Cardiac muscle cell (in vitro differentiated cells and primary cell): Measurements from ENCODE around the gene KRCC1. TPM values are rescaled to one million over a fixed set of nuclear protein-coding genes. Genes with fewer than 3 reads are reported as not detected.

Experiments used
- DNase-seq, 2 donors: peaks; one replicate each; pipeline versions ENCODE4 v3.0.0 to v3.0.0-alpha.2; 2010 to 2017; ENCODE audit warnings: low read depth in 1 of 2, low spot score in 1 of 2
- H3K27ac ChIP-seq: fragments of 200-600 bp; sonication (generic); 2 replicates; pipeline ENCODE4 v1.5.1; 2016
- H3K27me3 ChIP-seq: fragments of 200-600 bp; sonication (generic); 2 replicates; pipeline ENCODE4 v1.6.0; 2016; ENCODE audit warnings: control low read depth
- H3K36me3 ChIP-seq: fragments of 200-600 bp; sonication (generic); 2 replicates; pipeline ENCODE4 v1.5.1; 2016; ENCODE audit warnings: control low read depth
- H3K4me1 ChIP-seq: fragments of 200-600 bp; sonication (generic); 2 replicates; pipeline ENCODE4 v1.8.1; 2017; ENCODE audit warnings: low read depth, mild to moderate bottlenecking, mixed run types
- H3K4me3 ChIP-seq: fragments of 200-600 bp; sonication (generic); 2 replicates; pipeline ENCODE4 v1.5.1; 2016; ENCODE audit warnings: mild to moderate bottlenecking
- H3K9me3 ChIP-seq: fragments of 200-600 bp; sonication (generic); 2 replicates; pipeline ENCODE4 v1.5.1; 2017; ENCODE audit warnings: low read depth, mild to moderate bottlenecking, control low read depth
- polyA plus RNA-seq: library from polyadenylated mRNA; unstranded; fragments of >200 nt; fragmentation: Nextera tagmentation; extraction: Ambion mirVana; gene quantifications from 2 replicates; pipeline ENCODE4 v1.2.1, GENCODE V29; 2016
- total RNA-seq: library from RNA; depleted of rRNA; stranded (reverse); fragments of >200 nt; gene quantifications from 2 replicates; pipeline ENCODE4 v1.2.3, GENCODE V29; 2016
- TF ChIP-seq, protein P1 (sequence below): IDR thresholded peaks from 2 replicates; pipeline ENCODE4 v1.5.1; 2012; ENCODE audit warnings: low read depth, mild to moderate bottlenecking, low read length

Gene KRCC1
- total and polyA plus RNA-seq, 2 experiments from 2014 or later, result 26.5 to 26.6 TPM

DNA sequence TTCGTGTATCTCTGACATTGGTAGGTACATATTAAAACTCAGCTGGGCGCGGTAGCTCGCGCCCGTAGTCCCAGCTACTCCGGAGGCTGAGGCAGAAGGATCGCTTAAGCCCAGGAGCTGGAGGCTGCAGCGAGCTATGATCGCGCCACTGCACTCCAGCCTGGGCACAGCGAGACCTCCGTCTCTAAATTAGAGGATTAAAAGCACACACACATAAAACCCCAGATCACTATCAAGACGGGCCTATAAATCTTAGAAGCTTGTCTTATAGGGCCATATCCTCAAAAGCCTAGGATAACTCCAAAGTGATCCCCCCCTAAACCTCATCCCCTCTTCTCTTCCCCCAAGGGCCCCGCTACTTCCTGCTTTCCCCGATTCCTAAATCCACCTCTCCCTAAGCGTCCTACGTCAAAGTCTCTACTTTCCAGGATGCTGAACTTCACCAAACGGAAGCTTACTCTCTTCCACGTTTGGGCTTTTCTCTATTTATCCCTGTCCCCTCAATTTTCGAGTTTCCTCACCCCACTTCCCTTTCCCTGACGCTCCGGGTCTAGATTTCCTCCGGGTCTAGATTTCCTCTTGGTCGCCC is 707 bp downstream of the KRCC1 start:
- peak overlapping the region; percentile 99 for H3K4me3 ChIP-seq
- peaks cover 2% of the 10 kb centered on the region for H3K36me3 ChIP-seq
- peaks cover 21% of the 10 kb centered on the region for H3K4me1 ChIP-seq
- H3K27ac ChIP-seq, result peak overlapping the region; percentile 96
- no peaks in the 10 kb centered on the region for H3K27me3 ChIP-seq
- TF ChIP-seq, protein P1, sequence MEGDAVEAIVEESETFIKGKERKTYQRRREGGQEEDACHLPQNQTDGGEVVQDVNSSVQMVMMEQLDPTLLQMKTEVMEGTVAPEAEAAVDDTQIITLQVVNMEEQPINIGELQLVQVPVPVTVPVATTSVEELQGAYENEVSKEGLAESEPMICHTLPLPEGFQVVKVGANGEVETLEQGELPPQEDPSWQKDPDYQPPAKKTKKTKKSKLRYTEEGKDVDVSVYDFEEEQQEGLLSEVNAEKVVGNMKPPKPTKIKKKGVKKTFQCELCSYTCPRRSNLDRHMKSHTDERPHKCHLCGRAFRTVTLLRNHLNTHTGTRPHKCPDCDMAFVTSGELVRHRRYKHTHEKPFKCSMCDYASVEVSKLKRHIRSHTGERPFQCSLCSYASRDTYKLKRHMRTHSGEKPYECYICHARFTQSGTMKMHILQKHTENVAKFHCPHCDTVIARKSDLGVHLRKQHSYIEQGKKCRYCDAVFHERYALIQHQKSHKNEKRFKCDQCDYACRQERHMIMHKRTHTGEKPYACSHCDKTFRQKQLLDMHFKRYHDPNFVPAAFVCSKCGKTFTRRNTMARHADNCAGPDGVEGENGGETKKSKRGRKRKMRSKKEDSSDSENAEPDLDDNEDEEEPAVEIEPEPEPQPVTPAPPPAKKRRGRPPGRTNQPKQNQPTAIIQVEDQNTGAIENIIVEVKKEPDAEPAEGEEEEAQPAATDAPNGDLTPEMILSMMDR, result no peak
- no peaks in the 10 kb centered on the region for H3K9me3 ChIP-seq
- peak in 1 of 2 donors; percentile 43 for DNase-seq

DNA sequence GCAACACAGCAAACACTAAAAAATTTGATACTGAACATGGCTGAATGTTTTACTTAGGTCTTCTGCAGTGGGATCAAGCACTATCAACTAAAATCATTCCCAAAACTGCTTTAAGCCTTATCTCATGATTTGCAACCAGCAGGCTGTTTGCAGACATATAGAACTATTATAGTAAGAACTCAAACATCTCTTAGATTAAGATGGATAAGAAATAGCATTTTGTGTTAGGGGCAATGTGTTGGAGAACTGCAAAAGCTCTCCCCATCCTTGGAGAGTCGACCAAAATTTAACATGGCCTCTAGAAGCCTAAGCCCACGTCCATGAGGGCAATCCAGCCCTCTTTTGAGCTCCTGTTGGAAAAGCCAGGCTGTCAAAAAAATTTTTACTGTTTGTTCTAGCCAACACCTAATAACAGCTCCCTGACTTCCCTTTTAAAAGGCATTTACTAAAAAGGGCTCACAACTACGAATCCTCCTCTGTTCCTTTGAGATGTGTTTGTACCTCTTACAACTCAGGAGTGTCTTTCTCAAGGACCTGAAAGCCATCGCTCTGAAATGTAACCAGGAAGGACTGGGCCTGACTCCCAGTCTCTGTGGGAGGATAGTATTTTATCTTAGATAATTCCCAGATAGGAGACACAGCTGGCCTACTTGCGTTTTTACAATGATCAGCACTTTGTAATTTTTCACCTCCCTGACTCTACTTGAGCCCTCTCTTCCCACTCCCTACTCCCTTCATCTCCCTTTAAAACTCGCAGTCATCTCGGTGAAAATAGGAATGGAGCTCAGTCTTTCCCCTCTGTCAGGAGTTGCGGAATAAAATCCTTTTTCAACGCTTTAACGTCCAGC is 1.4 kb downstream of the KRCC1 start:
- peak in 1 of 2 donors; percentile 28 for DNase-seq
- H3K9me3 ChIP-seq, result no peaks in the 10 kb centered on the region
- H3K4me1 ChIP-seq, result peaks cover 21% of the 10 kb centered on the region
- peak overlapping the region; percentile 96 for H3K27ac ChIP-seq
- H3K4me3 ChIP-seq, result peak overlapping the region; percentile 99
- H3K36me3 ChIP-seq, result peaks cover 2% of the 10 kb centered on the region
- TF ChIP-seq, protein P1, result no peak
- no peaks in the 10 kb centered on the region for H3K27me3 ChIP-seq

DNA sequence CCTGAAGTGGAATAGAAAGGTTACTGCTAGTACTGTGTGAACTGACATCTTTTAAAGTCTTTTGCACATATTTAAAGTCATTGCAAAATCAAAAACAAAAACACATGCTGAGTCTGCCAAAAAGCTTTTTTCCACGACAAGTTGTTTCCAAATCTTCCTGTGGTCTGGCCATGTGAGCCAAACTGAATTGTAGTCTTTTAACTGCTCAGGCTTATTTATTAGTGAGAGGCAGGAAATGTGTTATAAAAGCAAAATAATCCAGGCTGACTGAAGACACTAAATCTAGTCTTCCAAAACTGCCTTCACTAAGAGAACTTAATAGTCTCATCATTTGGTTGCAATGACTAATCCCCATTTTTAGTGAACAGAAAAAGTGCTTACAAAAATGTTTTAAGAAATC is 2.3 kb downstream of the KRCC1 start:
- peak in 1 of 2 donors; percentile 84 for DNase-seq
- Histone ChIP-seq H3K27ac (no peak overlapping the region), H3K36me3 (peaks cover 2% of the 10 kb centered on the region), H3K27me3 (no peaks in the 10 kb centered on the region), H3K4me3 (no peak overlapping the region), H3K4me1 (peaks cover 21% of the 10 kb centered on the region), H3K9me3 (no peaks in the 10 kb centered on the region)
- TF ChIP-seq, protein P1, result no peak

DNA sequence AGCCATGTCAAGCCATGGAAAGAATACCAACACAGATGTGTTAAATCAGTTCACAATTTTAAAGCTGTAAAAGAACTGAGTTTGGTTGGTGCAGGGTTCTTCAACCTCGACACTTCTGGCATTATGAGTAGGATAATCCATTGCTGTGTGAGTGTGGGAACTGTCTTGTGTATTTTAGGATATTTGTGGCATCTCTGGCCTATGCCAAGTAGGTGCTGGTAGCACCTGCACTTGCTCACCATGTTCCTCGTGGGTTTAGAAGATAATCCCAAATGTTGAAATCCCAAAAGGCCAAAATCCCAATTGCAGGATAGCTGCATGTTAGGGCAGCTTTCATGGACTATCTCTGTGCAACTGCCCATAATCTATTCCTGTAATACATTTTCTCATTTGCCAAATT is 3.8 kb downstream of the KRCC1 start:
- Histone ChIP-seq H3K36me3 (peaks cover 2% of the 10 kb centered on the region), H3K4me1 (peaks cover 21% of the 10 kb centered on the region), H3K9me3 (no peaks in the 10 kb centered on the region), H3K4me3 (no peak overlapping the region), H3K27ac (no peak overlapping the region), H3K27me3 (no peaks in the 10 kb centered on the region)
- no peak for DNase-seq
- TF ChIP-seq, protein P1, result no peak

DNA sequence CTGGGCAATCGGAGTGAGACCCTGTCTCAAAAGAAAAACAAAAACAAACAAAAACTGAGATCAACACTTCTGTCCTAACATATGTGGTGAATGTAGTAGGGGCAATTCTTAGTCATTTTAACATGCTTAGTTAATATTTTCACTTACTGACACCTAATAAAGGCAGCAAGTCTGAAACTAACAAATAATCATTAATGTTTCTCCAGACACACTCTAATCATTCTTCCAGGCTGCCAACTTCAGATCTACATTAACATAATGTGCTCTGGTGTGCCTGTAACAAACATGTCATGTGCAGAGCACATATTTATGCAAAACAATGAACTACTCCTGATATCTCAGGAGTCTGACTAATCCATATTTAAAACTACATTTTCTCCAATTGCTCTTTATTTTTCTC is 6.0 kb downstream of the KRCC1 start:
- DNase-seq, result no peak
- peaks cover 2% of the 10 kb centered on the region for H3K36me3 ChIP-seq
- peaks cover 14% of the 10 kb centered on the region for H3K4me1 ChIP-seq
- H3K27ac ChIP-seq, result no peak overlapping the region
- H3K4me3 ChIP-seq, result no peak overlapping the region
- no peaks in the 10 kb centered on the region for H3K9me3 ChIP-seq
- TF ChIP-seq, protein P1, result no peak
- H3K27me3 ChIP-seq, result no peaks in the 10 kb centered on the region
